Smooth muscle cell (in vitro differentiated cells): ENCODE results near the gene OR51G1. TPM values are rescaled to one million over a fixed set of nuclear protein-coding genes. Genes with fewer than 3 reads are reported as not detected.

ENCODE experiments used
- DNase-seq: peaks from one replicate; lab custom pipeline; 2025; ENCODE audit not compliant: unreplicated experiment; lab: John Stamatoyannopoulos, UW
- H2AFZ ChIP-seq: fragments of 200-600 bp; sonication (generic); 2 replicates; pipeline ENCODE4 v1.6.0; 2016; ENCODE audit warnings: antibody characterized with exemption, low read depth, mild to moderate bottlenecking
- H3F3A ChIP-seq: fragments of 200-600 bp; sonication (generic); 2 replicates; pipeline ENCODE4 v1.6.0; 2017; ENCODE audit warnings: antibody characterized with exemption, low read depth
- H3K27ac ChIP-seq: fragments of 200-600 bp; sonication (generic); 2 replicates; pipeline ENCODE4 v1.5.1; 2016; ENCODE audit warnings: low read depth, mild to moderate bottlenecking
- H3K27me3 ChIP-seq: fragments of 200-600 bp; sonication (generic); 2 replicates; pipeline ENCODE4 v1.6.1; 2016; ENCODE audit warnings: low read depth, mild to moderate bottlenecking
- H3K36me3 ChIP-seq: fragments of 200-600 bp; sonication (generic); 2 replicates; pipeline ENCODE4 v1.5.1; 2016; ENCODE audit warnings: low read depth
- H3K4me1 ChIP-seq: fragments of 200-600 bp; sonication (generic); 2 replicates; pipeline ENCODE4 v1.5.1; 2016; ENCODE audit warnings: low read depth
- H3K4me2 ChIP-seq: fragments of 200-600 bp; sonication (generic); 2 replicates; pipeline ENCODE4 v1.6.0; 2016; ENCODE audit warnings: mild to moderate bottlenecking
- H3K4me3 ChIP-seq: fragments of 200-600 bp; sonication (generic); 2 replicates; pipeline ENCODE4 v1.5.1; 2016; ENCODE audit warnings: mild to moderate bottlenecking
- H3K79me2 ChIP-seq: fragments of 200-600 bp; sonication (generic); 2 replicates; pipeline ENCODE4 v1.6.0; 2016; ENCODE audit warnings: low read depth, mild to moderate bottlenecking
- H3K9ac ChIP-seq: fragments of 200-600 bp; sonication (generic); 2 replicates; pipeline ENCODE4 v1.6.0; 2016; ENCODE audit warnings: low read depth
- H3K9me3 ChIP-seq: fragments of 200-600 bp; sonication (generic); replicated peaks from 2 replicates; pipeline ENCODE4 v1.5.1; 2016; ENCODE audit warnings: low read depth
- H4K20me1 ChIP-seq: fragments of 200-600 bp; sonication (generic); 2 replicates; pipeline ENCODE4 v1.6.0; 2016; ENCODE audit warnings: low read depth
- WGBS: methylation state at CpG from one replicate; pipeline ENCODE4 v1.1.7; 2016; ENCODE audit warnings: low lambda C conversion rate; 5-methylcytosine and 5-hydroxymethylcytosine counted together
- polyA plus RNA-seq: library from polyadenylated mRNA; unstranded; fragments of >200 nt; fragmentation: Nextera tagmentation; extraction: Ambion mirVana; gene quantifications from 2 replicates; pipeline ENCODE4 v1.2.1, GENCODE V29; 2016
- total RNA-seq: library from RNA; depleted of rRNA; stranded (reverse); fragments of >200 nt; gene quantifications from 2 replicates; pipeline ENCODE4 v1.2.3, GENCODE V29; 2014
- TF ChIP-seq, protein P1 (sequence below): fragments of 200-600 bp; sonication (generic); IDR thresholded peaks from 2 replicates; pipeline ENCODE4 v1.5.1; 2017; ENCODE audit warnings: borderline replicate concordance, mild to moderate bottlenecking, antibody characterized with exemption; ENCODE audit not compliant: insufficient read depth, poor library complexity, severe bottlenecking

Gene OR51G1
- total and polyA plus RNA-seq, 2 experiments from 2014 or later = not detected

DNA sequence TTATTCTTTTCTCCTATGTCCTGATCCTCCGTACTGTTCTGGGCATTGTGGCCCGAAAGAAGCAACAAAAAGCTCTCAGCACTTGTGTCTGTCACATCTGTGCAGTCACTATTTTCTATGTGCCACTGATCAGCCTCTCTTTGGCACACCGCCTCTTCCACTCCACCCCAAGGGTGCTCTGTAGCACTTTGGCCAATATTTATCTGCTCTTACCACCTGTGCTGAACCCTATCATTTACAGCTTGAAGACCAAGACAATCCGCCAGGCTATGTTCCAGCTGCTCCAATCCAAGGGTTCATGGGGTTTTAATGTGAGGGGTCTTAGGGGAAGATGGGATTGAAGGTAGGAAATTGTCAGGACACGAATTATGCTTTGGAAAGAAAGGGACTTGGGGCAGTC lies 41.6 kb downstream of the OR51G1 start:
- TF ChIP-seq, protein P1, sequence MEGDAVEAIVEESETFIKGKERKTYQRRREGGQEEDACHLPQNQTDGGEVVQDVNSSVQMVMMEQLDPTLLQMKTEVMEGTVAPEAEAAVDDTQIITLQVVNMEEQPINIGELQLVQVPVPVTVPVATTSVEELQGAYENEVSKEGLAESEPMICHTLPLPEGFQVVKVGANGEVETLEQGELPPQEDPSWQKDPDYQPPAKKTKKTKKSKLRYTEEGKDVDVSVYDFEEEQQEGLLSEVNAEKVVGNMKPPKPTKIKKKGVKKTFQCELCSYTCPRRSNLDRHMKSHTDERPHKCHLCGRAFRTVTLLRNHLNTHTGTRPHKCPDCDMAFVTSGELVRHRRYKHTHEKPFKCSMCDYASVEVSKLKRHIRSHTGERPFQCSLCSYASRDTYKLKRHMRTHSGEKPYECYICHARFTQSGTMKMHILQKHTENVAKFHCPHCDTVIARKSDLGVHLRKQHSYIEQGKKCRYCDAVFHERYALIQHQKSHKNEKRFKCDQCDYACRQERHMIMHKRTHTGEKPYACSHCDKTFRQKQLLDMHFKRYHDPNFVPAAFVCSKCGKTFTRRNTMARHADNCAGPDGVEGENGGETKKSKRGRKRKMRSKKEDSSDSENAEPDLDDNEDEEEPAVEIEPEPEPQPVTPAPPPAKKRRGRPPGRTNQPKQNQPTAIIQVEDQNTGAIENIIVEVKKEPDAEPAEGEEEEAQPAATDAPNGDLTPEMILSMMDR = no peak
- H3K36me3 ChIP-seq = no peaks in the 10 kb centered on the region
- DNase-seq = no peak
- no peak overlapping the region for H3K9ac ChIP-seq
- H3K4me2 ChIP-seq = no peak overlapping the region
- H4K20me1 ChIP-seq = no peaks in the 10 kb centered on the region
- H3K9me3 ChIP-seq = no peaks in the 10 kb centered on the region
- H3K4me3 ChIP-seq = no peak overlapping the region
- no peak overlapping the region for H3K27ac ChIP-seq
- H3K79me2 ChIP-seq = no peaks in the 10 kb centered on the region
- no peaks in the 10 kb centered on the region for H3K4me1 ChIP-seq
- 91% methylated on average over 5 of the region's 5 CpGs for WGBS
- no peaks in the 10 kb centered on the region for H3K27me3 ChIP-seq
- no peak overlapping the region for H2AFZ ChIP-seq
- H3F3A ChIP-seq = no peaks in the 10 kb centered on the region

GRCh38 chr11:4881860-4882500 lies 42.2 kb downstream of the OR51G1 start, which contains the start of gene OR51T1:
Gene OR51T1, plus strand, starts transcription at chr11:4881900. Its CDS starts 0 bp downstream, at chr11:4881900.
- H3F3A ChIP-seq = no peaks in the 10 kb centered on the region
- H3K4me1 ChIP-seq = no peaks in the 10 kb centered on the region
- DNase-seq = no peak
- no peaks in the 10 kb centered on the region for H3K36me3 ChIP-seq
- H3K79me2 ChIP-seq = no peaks in the 10 kb centered on the region
- no peak within 1 kb of the TSS for H3K4me3 ChIP-seq
- no peak within 1 kb of the TSS for H3K4me2 ChIP-seq
- H3K27me3 ChIP-seq = no peaks in the 10 kb centered on the region
- WGBS = 92% methylated on average over 8 of the region's 8 CpGs
- no peak within 1 kb of the TSS for H3K9ac ChIP-seq
- no peak within 1 kb of the TSS for H3K27ac ChIP-seq
- no peak within 1 kb of the TSS for H2AFZ ChIP-seq
- no peaks in the 10 kb centered on the region for H3K9me3 ChIP-seq
- TF ChIP-seq, protein P1 = no peak
- no peaks in the 10 kb centered on the region for H4K20me1 ChIP-seq

DNA sequence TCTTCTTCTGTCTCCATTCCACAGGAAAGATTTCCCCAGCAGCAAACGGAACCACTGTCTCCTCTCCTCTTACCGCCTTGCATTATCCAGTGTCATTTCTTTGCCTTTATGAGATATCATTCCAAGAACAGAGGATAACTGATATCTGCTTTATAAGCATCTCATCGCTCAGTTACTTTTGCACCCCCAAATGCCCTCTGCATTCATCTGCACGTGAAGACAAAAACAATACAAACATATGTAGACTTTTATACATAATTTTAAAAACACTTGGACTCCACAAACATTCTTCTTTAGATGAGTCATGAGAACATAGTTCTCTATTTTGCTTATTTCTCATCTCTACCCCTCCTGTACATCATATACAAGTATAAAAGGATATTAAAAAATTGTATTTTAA lies 43.0 kb downstream of the OR51G1 start:
- TF ChIP-seq, protein P1 = no peak
- H2AFZ ChIP-seq = no peak overlapping the region
- no peaks in the 10 kb centered on the region for H3K9me3 ChIP-seq
- H3K4me3 ChIP-seq = no peak overlapping the region
- H3K79me2 ChIP-seq = no peaks in the 10 kb centered on the region
- H3K36me3 ChIP-seq = no peaks in the 10 kb centered on the region
- H3K27me3 ChIP-seq = no peaks in the 10 kb centered on the region
- H4K20me1 ChIP-seq = no peaks in the 10 kb centered on the region
- no peaks in the 10 kb centered on the region for H3F3A ChIP-seq
- H3K27ac ChIP-seq = no peak overlapping the region
- no peaks in the 10 kb centered on the region for H3K4me1 ChIP-seq
- no peak overlapping the region for H3K9ac ChIP-seq
- WGBS = 94% methylated on average over 4 of the region's 4 CpGs
- no peak overlapping the region for H3K4me2 ChIP-seq
- no peak for DNase-seq

Other genes starting within 250 kb of the OR51G1 start
- not detected in 2 replicates for gene OR51E2, start 226.5 kb downstream of the OR51G1 start, total RNA-seq
- not detected in 2 replicates for gene OR51E2, start 226.5 kb downstream of the OR51G1 start, polyA plus RNA-seq
- not detected in 2 replicates for gene MMP26, start 219.6 kb downstream of the OR51G1 start, total RNA-seq
- gene MMP26, start 219.6 kb downstream of the OR51G1 start, polyA plus RNA-seq = not detected in 2 replicates
- not detected in 2 replicates for gene OR51F1, start 154.4 kb downstream of the OR51G1 start, total RNA-seq
- not detected in 2 replicates for gene OR51F1, start 154.4 kb downstream of the OR51G1 start, polyA plus RNA-seq
- gene OR52R1, start 120.0 kb downstream of the OR51G1 start, total RNA-seq = not detected in 2 replicates
- gene OR52R1, start 120.0 kb downstream of the OR51G1 start, polyA plus RNA-seq = not detected in 2 replicates
- gene OR51F2, start 103.0 kb downstream of the OR51G1 start, total RNA-seq = not detected in 2 replicates
- not detected in 2 replicates for gene OR51F2, start 103.0 kb downstream of the OR51G1 start, polyA plus RNA-seq
- gene OR51S1, start 75.1 kb downstream of the OR51G1 start, total RNA-seq = not detected in 2 replicates
- gene OR51S1, start 75.1 kb downstream of the OR51G1 start, polyA plus RNA-seq = not detected in 2 replicates
- gene OR51T1, start 42.4 kb downstream of the OR51G1 start, total RNA-seq = not detected in 2 replicates
- not detected in 2 replicates for gene OR51T1, start 42.4 kb downstream of the OR51G1 start, polyA plus RNA-seq
- gene OR51A7, start 20.6 kb downstream of the OR51G1 start, total RNA-seq = not detected in 2 replicates
- gene OR51A7, start 20.6 kb downstream of the OR51G1 start, polyA plus RNA-seq = not detected in 2 replicates
- not detected in 2 replicates for gene OR51G2, start 5.0 kb downstream of the OR51G1 start, total RNA-seq
- not detected in 2 replicates for gene OR51G2, start 5.0 kb downstream of the OR51G1 start, polyA plus RNA-seq
- gene OR51A4, start 23.3 kb upstream of the OR51G1 start, total RNA-seq = not detected in 2 replicates
- gene OR51A4, start 23.3 kb upstream of the OR51G1 start, polyA plus RNA-seq = not detected in 2 replicates
- gene OR51A2, start 31.4 kb upstream of the OR51G1 start, total RNA-seq = not detected in 2 replicates
- gene OR51A2, start 31.4 kb upstream of the OR51G1 start, polyA plus RNA-seq = not detected in 2 replicates
- gene OR51L1, start 70.5 kb upstream of the OR51G1 start, total RNA-seq = not detected in 2 replicates
- not detected in 2 replicates for gene OR51L1, start 70.5 kb upstream of the OR51G1 start, polyA plus RNA-seq
- not detected in 2 replicates for gene OR52J3, start 122.2 kb upstream of the OR51G1 start, total RNA-seq
- gene OR52J3, start 122.2 kb upstream of the OR51G1 start, polyA plus RNA-seq = not detected in 2 replicates
- gene OR52E2, start 135.3 kb upstream of the OR51G1 start, total RNA-seq = not detected in 2 replicates
- not detected in 2 replicates for gene OR52E2, start 135.3 kb upstream of the OR51G1 start, polyA plus RNA-seq
- gene OR52E1, start 145.2 kb upstream of the OR51G1 start, total RNA-seq = not detected in 2 replicates
- not detected in 2 replicates for gene OR52E1, start 145.2 kb upstream of the OR51G1 start, polyA plus RNA-seq
- not detected in 2 replicates for gene OR52A5, start 214.0 kb upstream of the OR51G1 start, total RNA-seq
- not detected in 2 replicates for gene OR52A5, start 214.0 kb upstream of the OR51G1 start, polyA plus RNA-seq
- not detected in 2 replicates for gene OR52A1, start 230.4 kb upstream of the OR51G1 start, total RNA-seq
- not detected in 2 replicates for gene OR52A1, start 230.4 kb upstream of the OR51G1 start, polyA plus RNA-seq